ENCODE measurements around the gene IPO11. TPM values are rescaled to one million over a fixed set of nuclear protein-coding genes. Genes with fewer than 3 reads are reported as not detected.

Gene IPO11
- total RNA-seq, 1 donor from 2014 or later: 66.9 TPM

DNA sequence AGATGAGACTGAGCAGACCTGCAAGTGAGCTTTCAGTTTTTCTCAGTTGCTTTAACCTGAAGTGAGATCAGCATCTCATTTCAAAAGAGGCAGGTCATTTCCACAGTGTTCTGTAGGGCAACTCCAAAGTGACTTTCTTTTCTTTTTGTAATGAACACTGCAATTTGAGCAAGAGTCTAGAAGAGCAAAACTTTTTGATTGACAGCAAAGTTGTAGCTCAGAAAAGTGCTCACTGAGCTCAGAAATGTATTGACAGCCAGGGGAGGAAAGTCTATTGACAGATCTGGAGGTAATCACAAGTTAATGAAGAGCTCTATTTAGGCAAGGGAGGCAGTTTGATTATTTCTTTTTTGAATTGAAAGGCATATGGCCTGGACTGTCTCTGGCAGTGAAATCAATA is 220.7 kb downstream of the IPO11 start:
- Histone ChIP-seq H3K27me3 (no peaks in the 10 kb centered on the region), H3K9ac (no peak overlapping the region), H3K4me1 (no peaks in the 10 kb centered on the region), H2AFZ (replicated peaks) (no peak overlapping the region), H4K20me1 (ENCODE audit: low read depth) (no peaks in the 10 kb centered on the region), H3K4me2 (no peak overlapping the region), H3K36me3 (no peaks in the 10 kb centered on the region), H3K27ac (no peak overlapping the region), H3K4me3 (no peak overlapping the region), H3K9me3 (ENCODE audit: low read depth) (no peaks in the 10 kb centered on the region), H3K79me2 (ENCODE audit: low read depth) (no peaks in the 10 kb centered on the region), H3F3A (ENCODE audit: low read depth) (no peaks in the 10 kb centered on the region)
- Mint-ChIP-seq H3K27me3 (ENCODE audit: insufficient read depth, low read depth) (peaks cover 3% of the 10 kb centered on the region), H3K4me1 (no peaks in the 10 kb centered on the region), H3K9me3 (no peaks in the 10 kb centered on the region), H3K36me3 (peaks cover 6% of the 10 kb centered on the region), H3K27ac (no peak overlapping the region), H3K4me3 (no peak overlapping the region)
- no peak for TF ChIP-seq EZH2phosphoT487 (IDR thresholded peaks at IDR 0.05)
- TF ChIP-seq CTCF (IDR thresholded peaks at IDR 0.05): no peak
- DNase-seq (ENCODE audit: low spot score): no peak

DNA sequence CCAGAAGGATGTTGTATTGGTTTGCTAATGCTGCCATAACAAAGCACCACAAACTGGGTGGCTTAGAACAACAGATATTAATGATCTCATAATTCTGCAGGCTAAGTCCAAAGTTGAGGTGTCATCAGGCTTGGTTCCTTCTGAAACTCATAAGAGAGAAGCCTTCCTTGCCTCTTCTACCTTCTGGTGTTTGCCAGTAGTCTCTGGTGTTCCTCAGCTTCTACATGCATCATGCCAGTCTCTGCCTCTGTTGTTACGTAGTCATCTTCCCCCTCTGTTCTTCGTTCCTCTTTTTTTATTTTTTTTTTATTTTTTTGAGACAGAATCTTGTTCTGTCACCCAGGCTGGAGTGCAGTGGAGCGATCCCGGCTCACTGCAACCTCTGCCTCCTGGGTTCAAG is 227.9 kb downstream of the IPO11 start:
- Mint-ChIP-seq H3K4me1 (peaks cover 2% of the 10 kb centered on the region), H3K36me3 (peaks cover 8% of the 10 kb centered on the region), H3K9me3 (no peaks in the 10 kb centered on the region), H3K27me3 (ENCODE audit: insufficient read depth, low read depth) (no peaks in the 10 kb centered on the region), H3K4me3 (no peak overlapping the region), H3K27ac (no peak overlapping the region)
- Histone ChIP-seq H3K36me3 (no peaks in the 10 kb centered on the region), H3K4me1 (peaks cover 6% of the 10 kb centered on the region), H3K9ac (no peak overlapping the region), H2AFZ (replicated peaks) (no peak overlapping the region), H3K27me3 (no peaks in the 10 kb centered on the region), H3F3A (ENCODE audit: low read depth) (no peaks in the 10 kb centered on the region), H3K27ac (no peak overlapping the region), H3K9me3 (ENCODE audit: low read depth) (no peaks in the 10 kb centered on the region), H3K4me3 (no peak overlapping the region), H3K4me2 (no peak overlapping the region), H3K79me2 (ENCODE audit: low read depth) (no peaks in the 10 kb centered on the region), H4K20me1 (ENCODE audit: low read depth) (no peaks in the 10 kb centered on the region)
- DNase-seq (ENCODE audit: low spot score): no peak
- TF ChIP-seq CTCF (IDR thresholded peaks at IDR 0.05) (no peak), EZH2phosphoT487 (IDR thresholded peaks at IDR 0.05) (no peak), EZH2 (IDR thresholded peaks at IDR 0.05) (no peak)

DNA sequence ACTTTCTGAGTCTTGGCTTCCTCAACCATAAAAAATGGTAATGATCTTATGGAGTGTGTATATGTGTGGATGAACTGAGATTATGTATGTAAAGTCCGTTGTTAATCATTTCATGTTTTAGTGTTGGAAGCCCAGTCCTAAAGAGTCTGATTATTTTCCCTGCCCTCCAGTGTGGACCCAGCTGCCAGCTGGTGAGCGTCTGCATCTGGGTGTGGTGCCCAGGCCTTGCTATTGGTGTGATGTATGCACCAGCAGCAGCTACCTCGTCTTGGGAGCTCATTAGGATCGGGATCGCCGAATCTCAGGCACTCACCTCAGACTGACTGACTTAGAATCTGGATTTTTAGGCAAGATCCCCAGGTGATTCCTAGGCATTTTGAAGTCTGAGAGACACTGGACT is 229.9 kb downstream of the IPO11 start:
- Histone ChIP-seq H3K4me3 (no peak overlapping the region), H2AFZ (replicated peaks) (no peak overlapping the region), H3K9ac (no peak overlapping the region), H3K9me3 (ENCODE audit: low read depth) (no peaks in the 10 kb centered on the region), H3K27me3 (no peaks in the 10 kb centered on the region), H3K27ac (no peak overlapping the region), H3K36me3 (no peaks in the 10 kb centered on the region), H3K4me2 (no peak overlapping the region), H3F3A (ENCODE audit: low read depth) (no peaks in the 10 kb centered on the region), H4K20me1 (ENCODE audit: low read depth) (no peaks in the 10 kb centered on the region), H3K79me2 (ENCODE audit: low read depth) (no peaks in the 10 kb centered on the region), H3K4me1 (peaks cover 6% of the 10 kb centered on the region)
- peaks cover 4% of the 10 kb centered on the region for H3K36me3 Mint-ChIP-seq
- TF ChIP-seq EZH2phosphoT487 (IDR thresholded peaks at IDR 0.05): no peak
- H3K27ac Mint-ChIP-seq: no peak overlapping the region
- H3K9me3 Mint-ChIP-seq: no peaks in the 10 kb centered on the region
- H3K4me3 Mint-ChIP-seq: no peak overlapping the region
- peaks cover 2% of the 10 kb centered on the region for H3K4me1 Mint-ChIP-seq
- H3K27me3 Mint-ChIP-seq (ENCODE audit: insufficient read depth, low read depth): no peaks in the 10 kb centered on the region
- DNase-seq (ENCODE audit: low spot score): no peak

DNA sequence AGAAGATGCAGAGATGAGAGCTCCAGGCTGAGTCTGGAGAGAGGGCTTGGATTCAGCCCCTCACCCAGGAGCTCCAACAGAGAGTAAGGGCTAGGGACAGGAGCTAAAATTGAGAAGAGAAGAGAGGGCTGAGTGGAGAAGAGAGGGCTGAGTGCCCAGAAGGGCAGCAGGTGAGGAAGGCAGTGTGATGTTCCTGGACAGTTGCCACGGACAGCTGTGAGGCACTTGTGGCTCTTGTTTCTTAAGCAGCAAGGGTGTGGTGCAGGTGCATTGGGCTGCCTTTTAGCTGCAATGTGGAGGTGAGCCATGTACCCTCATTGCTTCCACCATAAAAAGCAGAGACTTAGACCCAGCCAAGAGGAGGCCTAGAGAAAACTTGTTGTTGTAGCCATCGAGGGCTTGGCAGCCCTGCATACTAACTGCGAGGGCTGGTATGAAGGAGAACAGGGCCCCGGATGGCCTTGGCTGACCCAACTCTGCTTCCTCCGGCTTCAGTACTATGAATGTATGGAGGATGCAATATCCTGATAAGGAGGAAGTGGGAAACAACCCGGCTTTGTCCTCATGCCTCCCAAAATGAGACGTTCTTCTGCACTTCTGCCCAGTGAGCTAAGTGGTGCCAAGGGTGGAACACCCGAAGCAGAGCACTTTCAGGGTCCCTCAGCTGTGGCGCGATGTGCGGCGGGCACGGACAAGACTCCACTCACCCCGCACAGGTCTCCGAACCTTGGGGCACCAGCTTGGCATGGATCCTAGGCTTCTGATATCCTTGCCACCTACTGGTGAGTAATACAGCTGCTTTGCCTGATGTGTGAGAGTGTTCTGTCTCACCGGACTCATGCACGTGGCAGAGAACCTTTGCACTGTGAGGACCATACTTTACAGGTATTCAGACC is 231.2 kb downstream of the IPO11 start:
- no peak for DNase-seq (ENCODE audit: low spot score)
- no peak overlapping the region for H3K4me2 ChIP-seq
- no peak overlapping the region for H3K4me3 ChIP-seq
- no peaks in the 10 kb centered on the region for H3F3A ChIP-seq (ENCODE audit: low read depth)
- Mint-ChIP-seq H3K27me3 (ENCODE audit: insufficient read depth, low read depth) (no peaks in the 10 kb centered on the region), H3K4me3 (no peak overlapping the region), H3K36me3 (peaks cover 4% of the 10 kb centered on the region), H3K9me3 (no peaks in the 10 kb centered on the region), H3K4me1 (peaks cover 2% of the 10 kb centered on the region), H3K27ac (no peak overlapping the region)
- H4K20me1 ChIP-seq (ENCODE audit: low read depth): no peaks in the 10 kb centered on the region
- no peaks in the 10 kb centered on the region for H3K27me3 ChIP-seq
- no peak overlapping the region for H3K9ac ChIP-seq
- peaks cover 6% of the 10 kb centered on the region for H3K4me1 ChIP-seq
- no peak overlapping the region for H2AFZ ChIP-seq (replicated peaks)
- no peak overlapping the region for H3K27ac ChIP-seq
- H3K36me3 ChIP-seq: no peaks in the 10 kb centered on the region
- no peak for TF ChIP-seq EZH2 (IDR thresholded peaks at IDR 0.05)
- TF ChIP-seq CTCF (IDR thresholded peaks at IDR 0.05): no peak
- no peak for TF ChIP-seq EZH2phosphoT487 (IDR thresholded peaks at IDR 0.05)
- H3K9me3 ChIP-seq (ENCODE audit: low read depth): no peaks in the 10 kb centered on the region
- no peaks in the 10 kb centered on the region for H3K79me2 ChIP-seq (ENCODE audit: low read depth)
